NCI-H2227 (cell line): ENCODE results near the gene MAP2K3.

Experiments used
- DNase-seq: peaks from one replicate; lab custom pipeline; 2025; ENCODE audit not compliant: unreplicated experiment; lab: John Stamatoyannopoulos, UW

The MAP2K3 gene

GRCh38 chr17:21282231-21282630 is 2.3 kb upstream of the MAP2K3 start:
- no peak for DNase-seq

- no peak for DNase-seq
Measured at GRCh38 chr17:21282850-21283249, 1.7 kb upstream of the MAP2K3 start.

- no peak for DNase-seq
Measured at GRCh38 chr17:21283482-21284318, 811 bp upstream of the MAP2K3 start.

- no peak for DNase-seq
Measured at GRCh38 chr17:21285164-21286065, 904 bp downstream of the MAP2K3 start.

- peak; percentile 72 for DNase-seq
Measured at GRCh38 chr17:21286066-21286770, 1.7 kb downstream of the MAP2K3 start.

- no peak for DNase-seq
Measured at GRCh38 chr17:21286909-21287702, 2.6 kb downstream of the MAP2K3 start.

- no peak for DNase-seq
Measured at GRCh38 chr17:21287703-21288449, 3.4 kb downstream of the MAP2K3 start.

GRCh38 chr17:21288571-21289017 is 4.1 kb downstream of the MAP2K3 start:
- DNase-seq, result no peak

- no peak for DNase-seq
Measured at GRCh38 chr17:21289175-21289901, 4.8 kb downstream of the MAP2K3 start.

- DNase-seq, result no peak
Measured at GRCh38 chr17:21289902-21290571, 5.5 kb downstream of the MAP2K3 start.

- no peak for DNase-seq
Measured at GRCh38 chr17:21291357-21291756, 6.8 kb downstream of the MAP2K3 start.

GRCh38 chr17:21291862-21292261 is 7.4 kb downstream of the MAP2K3 start:
- DNase-seq, result no peak

GRCh38 chr17:21292867-21293830 is 8.6 kb downstream of the MAP2K3 start:
- no peak for DNase-seq

- DNase-seq, result no peak
Measured at GRCh38 chr17:21293831-21294210, 9.3 kb downstream of the MAP2K3 start.

- no peak for DNase-seq
Measured at GRCh38 chr17:21294321-21295035, 10.0 kb downstream of the MAP2K3 start.

GRCh38 chr17:21295036-21295952 is 10.8 kb downstream of the MAP2K3 start:
- DNase-seq, result no peak
